Esophagus (tissue), 2 donors: ENCODE measurements around the gene LCE3A. TPM values are rescaled to one million over a fixed set of nuclear protein-coding genes. Genes with fewer than 3 reads are reported as not detected.
"Not testable (repeated sequence)": the region's sequence is repeated elsewhere in the genome, so short reads cannot be mapped to it uniquely, and the experiment has no call there.

Source experiments
- H3K27ac ChIP-seq, 2 donors: one replicate each; pipeline ENCODE4 v1.5.1; 2013; ENCODE audit warnings: low read depth in 2 of 2, mild to moderate bottlenecking in 2 of 2, inconsistent platforms in 1 of 2, low read length in 1 of 2, moderate library complexity in 1 of 2
- H3K27me3 ChIP-seq, 2 donors: one replicate each; pipeline ENCODE4 v1.6.1; 2013; ENCODE audit warnings: low read length in 2 of 2, control low read depth in 1 of 2, mild to moderate bottlenecking in 1 of 2; ENCODE audit not compliant: insufficient read depth in 2 of 2, control insufficient read depth in 1 of 2
- H3K36me3 ChIP-seq, 2 donors: one replicate each; pipeline ENCODE4 v1.6.1; 2013; ENCODE audit warnings: low read length in 1 of 2; ENCODE audit not compliant: control insufficient read depth in 2 of 2, insufficient read depth in 2 of 2
- H3K4me1 ChIP-seq, 2 donors: one replicate each; pipeline ENCODE4 v1.6.1; 2013; ENCODE audit warnings: low read length in 1 of 2; ENCODE audit not compliant: control insufficient read depth in 2 of 2, insufficient read depth in 2 of 2
- H3K4me3 ChIP-seq, 2 donors: one replicate each; pipeline ENCODE4 v1.5.1; 2013; ENCODE audit warnings: low read length in 2 of 2, mild to moderate bottlenecking in 2 of 2, low read depth in 1 of 2, moderate library complexity in 1 of 2
- H3K9me3 ChIP-seq, 2 donors: one replicate each; pipeline ENCODE4 v1.6.1; 2013; ENCODE audit warnings: mild to moderate bottlenecking in 2 of 2, low read depth in 1 of 2, low read length in 1 of 2, moderate library complexity in 1 of 2; ENCODE audit not compliant: control insufficient read depth in 2 of 2, insufficient read depth in 1 of 2
- WGBS, 2 donors: extraction: QIAGEN DNeasy Blood & Tissue Kit; methylation state at CpG; one replicate each; pipeline ENCODE4 v1.1.7; 2013; 5-methylcytosine and 5-hydroxymethylcytosine counted together
- polyA plus RNA-seq, 2 donors: library from polyadenylated mRNA; stranded (reverse); fragments of 200-250 nt; gene quantifications; one replicate each; pipeline ENCODE4 v1.2.3, GENCODE V29; 2013
- donor health status: healthy with polysubstance abuse.
- donor health status: Bipolar disorder and iron deficiency.

LCE3A gene, protein sequence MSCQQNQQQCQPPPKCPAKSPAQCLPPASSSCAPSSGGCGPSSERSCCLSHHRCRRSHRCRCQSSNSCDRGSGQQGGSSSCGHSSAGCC
- not detected for polyA plus RNA-seq

DNA sequence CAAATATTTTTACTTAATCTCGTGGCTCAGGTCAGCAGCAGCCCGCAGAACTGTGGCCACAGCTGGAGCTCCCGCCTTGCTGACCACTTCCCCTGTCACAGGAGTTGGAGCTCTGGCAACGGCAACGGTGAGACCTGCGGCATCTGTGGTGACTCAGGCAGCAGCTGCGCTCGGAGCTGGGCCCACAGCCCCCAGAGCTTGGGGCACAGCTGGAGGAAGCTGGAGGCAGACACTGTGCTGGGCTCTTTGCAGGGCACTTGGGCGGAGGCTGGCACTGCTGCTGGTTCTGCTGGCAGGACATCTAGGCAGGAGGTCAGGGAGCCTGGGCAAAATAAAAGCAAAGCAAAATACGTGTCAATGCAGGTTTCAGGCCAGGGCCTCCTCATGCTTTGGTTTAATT is at the start of gene LCE3A:
Gene LCE3A, minus strand, starts transcription at position 301 of the 400 bp plus-strand sequence. Its CDS starts 0 bp downstream, at position 301.
- Histone ChIP-seq H3K4me3 (no peak within 1 kb of the TSS), H3K4me1 (peaks cover 0 to 4% of the 10 kb centered on the region in 2 donors), H3K36me3 (no peaks in the 10 kb centered on the region), H3K27me3 (no peaks in the 10 kb centered on the region), H3K27ac (no peak within 1 kb of the TSS), H3K9me3 (no peaks in the 10 kb centered on the region)
- WGBS, 2 donors = 34 to 40% methylated on average over 10 of the region's 10 CpGs

DNA sequence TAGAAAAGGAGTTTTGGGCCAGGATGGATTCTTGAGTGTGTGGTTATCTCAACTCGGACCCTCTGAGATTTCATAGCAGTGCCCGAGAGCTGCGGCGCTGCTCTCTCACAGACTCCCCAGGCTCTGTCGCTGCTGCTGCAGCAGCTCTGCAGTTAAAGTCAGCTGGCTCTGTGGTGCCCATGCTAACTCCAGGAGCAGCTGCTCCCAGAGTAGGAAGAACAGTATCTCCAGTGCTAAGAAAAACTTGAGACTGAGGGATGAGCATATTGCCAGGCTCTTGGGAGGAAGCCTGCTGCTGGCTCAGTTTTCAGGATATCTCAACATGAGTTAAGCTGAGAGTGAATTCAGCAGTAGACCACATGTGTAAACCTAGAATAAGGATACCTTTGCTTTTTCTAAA is 44.7 kb upstream of the LCE3A start:
- H3K36me3 ChIP-seq = no peaks in the 10 kb centered on the region
- no peaks in the 10 kb centered on the region for H3K4me1 ChIP-seq
- H3K27me3 ChIP-seq = peaks cover 0 to 3% of the 10 kb centered on the region in 2 donors
- no peak overlapping the region for H3K27ac ChIP-seq
- 85 to 90% methylated on average over 5 of the region's 5 CpGs for WGBS, 2 donors
- no peak overlapping the region for H3K4me3 ChIP-seq
- no peaks in the 10 kb centered on the region for H3K9me3 ChIP-seq

DNA sequence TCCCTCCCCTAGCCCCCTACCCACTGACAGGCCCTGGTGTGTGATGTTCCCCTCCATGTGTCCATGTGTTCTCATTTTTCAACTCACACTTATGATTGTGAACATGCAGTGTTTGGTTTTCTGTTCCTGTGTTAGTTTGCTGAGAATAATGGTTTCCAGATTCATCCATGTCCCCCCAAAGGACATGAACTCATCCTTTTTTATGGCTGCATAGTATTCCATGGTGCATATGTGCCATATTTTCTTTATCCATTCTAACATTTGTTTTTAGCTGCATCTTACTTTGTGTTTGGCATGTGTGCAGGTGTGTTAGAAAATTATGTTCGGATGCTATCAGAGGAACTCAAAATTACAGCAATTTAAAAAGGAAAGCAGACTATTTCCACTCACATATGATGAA is 43.3 kb upstream of the LCE3A start:
- H3K4me3 ChIP-seq, H3K27ac ChIP-seq, H3K4me1 ChIP-seq, H3K27me3 ChIP-seq, H3K36me3 ChIP-seq, H3K9me3 ChIP-seq: not testable (repeated sequence)
- WGBS, 2 donors = 93 to 96% methylated on average over 1 of the region's 1 CpG

DNA sequence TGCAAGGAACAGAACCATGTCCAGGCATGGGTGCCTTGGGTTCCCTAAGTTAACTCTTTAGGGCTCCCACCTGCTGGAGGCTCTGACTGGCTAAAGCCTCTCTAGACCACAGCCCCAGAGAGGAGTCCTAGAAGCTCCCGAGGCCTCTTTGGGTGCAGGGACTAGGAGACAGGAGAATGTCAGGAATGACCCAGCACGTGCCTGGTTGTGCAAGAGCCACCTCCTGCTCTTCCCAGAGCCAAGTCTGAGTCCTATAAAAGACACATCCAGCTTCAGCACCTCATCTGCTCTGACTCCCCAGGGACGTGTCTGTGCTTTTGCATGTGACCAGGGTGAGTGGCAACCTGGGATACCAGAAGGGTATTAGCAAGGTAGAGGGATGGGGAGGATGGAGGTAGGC is 40.2 kb upstream of the LCE3A start, which contains the start of gene LCE2D:
Gene LCE2D, plus strand, starts transcription at position 283 of the 400 bp plus-strand sequence. CDS start 726 bp downstream, outside the sequence.
- H3K4me1 ChIP-seq = no peaks in the 10 kb centered on the region
- 69 to 73% methylated on average over 3 of the region's 3 CpGs for WGBS, 2 donors
- H3K9me3 ChIP-seq = no peaks in the 10 kb centered on the region
- no peaks in the 10 kb centered on the region for H3K36me3 ChIP-seq
- no peak within 1 kb of the TSS for H3K27ac ChIP-seq
- H3K27me3 ChIP-seq = no peaks in the 10 kb centered on the region
- H3K4me3 ChIP-seq = no peak within 1 kb of the TSS

DNA sequence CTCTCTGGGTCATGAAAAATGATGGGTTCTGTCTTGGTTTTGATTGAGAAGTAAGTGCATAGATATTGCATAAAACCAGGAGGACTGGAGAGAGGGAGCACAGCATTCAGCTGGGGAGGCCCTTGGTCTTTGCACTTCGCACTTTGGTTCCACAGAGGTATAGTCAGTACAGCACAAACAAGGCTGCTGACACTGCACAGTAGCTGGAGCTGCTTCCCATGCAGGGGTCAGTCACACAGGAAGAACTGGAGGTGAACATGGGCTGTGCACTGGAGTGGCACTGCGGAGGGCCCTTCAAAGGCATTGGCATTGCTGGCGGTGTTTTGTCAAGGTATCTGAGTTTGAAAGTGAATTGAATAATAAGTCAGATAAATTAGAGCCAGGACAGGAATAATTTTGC is 35.7 kb upstream of the LCE3A start:
- whole genome bisulfite sequencing, 2 donors = 94 to 96% methylated on average over 3 of the region's 3 CpGs
- H3K4me1 ChIP-seq = no peaks in the 10 kb centered on the region
- no peaks in the 10 kb centered on the region for H3K36me3 ChIP-seq

DNA sequence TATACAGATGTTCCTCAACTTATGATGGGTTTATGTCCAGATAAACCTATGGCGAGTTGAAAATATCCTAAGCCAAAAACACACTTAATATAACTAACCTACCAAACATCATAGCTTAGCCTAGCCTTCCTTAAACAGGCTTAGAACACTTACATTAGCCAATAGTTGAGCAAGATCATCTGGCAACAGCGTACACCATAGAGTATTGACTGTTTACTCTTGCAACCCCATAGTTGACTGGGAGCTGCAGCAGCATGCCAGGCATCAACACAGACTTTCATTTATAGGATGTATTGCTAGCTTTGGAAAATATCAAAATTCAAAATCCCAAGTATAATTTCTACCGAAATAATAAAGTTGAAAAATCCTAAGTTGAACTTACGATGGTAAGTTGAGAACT is 34.8 kb upstream of the LCE3A start:
- Histone ChIP-seq H3K27me3 (no peaks in the 10 kb centered on the region), H3K4me1 (no peaks in the 10 kb centered on the region), H3K9me3 (no peaks in the 10 kb centered on the region), H3K4me3 (no peak overlapping the region), H3K36me3 (no peaks in the 10 kb centered on the region), H3K27ac (no peak overlapping the region)
- WGBS, 2 donors = 83 to 87% methylated on average over 4 of the region's 4 CpGs

More for the DNA sequence above, 35.7 kb upstream of the LCE3A start:
- no peak overlapping the region for H3K4me3 ChIP-seq
- no peaks in the 10 kb centered on the region for H3K27me3 ChIP-seq
- no peaks in the 10 kb centered on the region for H3K9me3 ChIP-seq
- no peak overlapping the region for H3K27ac ChIP-seq

DNA sequence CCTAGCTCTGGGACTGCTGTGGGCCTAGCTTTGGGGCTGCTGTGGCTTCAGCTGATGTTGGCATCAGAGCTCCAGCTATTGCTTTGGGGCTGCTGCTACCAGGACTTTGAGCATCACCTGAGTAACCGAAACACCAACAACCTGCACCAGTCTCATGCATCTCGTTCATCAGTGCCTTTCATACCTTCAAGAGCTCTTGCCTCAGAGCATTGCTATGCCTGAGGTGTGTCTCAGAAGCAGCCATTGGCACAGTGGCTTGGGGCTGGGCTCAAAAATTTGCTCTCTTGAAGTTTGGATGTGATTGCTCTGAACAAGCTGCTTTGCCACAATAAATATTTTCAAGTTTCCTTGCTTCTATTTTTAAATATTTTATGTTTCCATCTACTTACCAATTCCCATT is 33.6 kb upstream of the LCE3A start:
- Histone ChIP-seq H3K36me3 (no peaks in the 10 kb centered on the region), H3K27ac (no peak overlapping the region), H3K4me1 (no peaks in the 10 kb centered on the region), H3K27me3 (no peaks in the 10 kb centered on the region), H3K4me3 (no peak overlapping the region), H3K9me3 (no peaks in the 10 kb centered on the region)
- 65 to 77% methylated on average over 2 of the region's 2 CpGs for whole genome bisulfite sequencing, 2 donors

DNA sequence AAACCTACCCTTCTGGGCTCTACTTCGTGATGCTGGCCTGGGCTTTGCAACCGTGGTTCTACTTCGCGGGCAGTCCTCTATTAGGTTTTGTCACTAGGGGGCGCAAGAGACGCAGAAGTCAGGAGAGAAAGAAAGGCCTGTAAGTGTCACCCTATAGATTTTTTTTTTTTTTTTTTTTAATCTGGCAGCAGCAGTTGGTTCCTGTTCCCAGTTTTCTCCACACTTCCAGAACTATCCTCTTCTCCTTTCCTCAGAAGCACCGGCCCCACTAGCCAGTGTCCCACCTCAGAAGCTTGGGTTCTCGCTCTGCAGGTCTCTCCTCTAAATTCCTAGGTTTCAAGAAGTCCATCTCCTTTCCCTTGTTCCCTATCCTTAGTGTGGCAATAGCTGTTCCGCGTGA is 31.2 kb upstream of the LCE3A start:
- H3K4me1 ChIP-seq = no peaks in the 10 kb centered on the region
- no peaks in the 10 kb centered on the region for H3K27me3 ChIP-seq
- no peak overlapping the region for H3K4me3 ChIP-seq
- H3K27ac ChIP-seq = no peak overlapping the region
- H3K36me3 ChIP-seq = no peaks in the 10 kb centered on the region
- WGBS, 2 donors = 29 to 31% methylated on average over 10 of the region's 10 CpGs
- H3K9me3 ChIP-seq = no peaks in the 10 kb centered on the region

DNA sequence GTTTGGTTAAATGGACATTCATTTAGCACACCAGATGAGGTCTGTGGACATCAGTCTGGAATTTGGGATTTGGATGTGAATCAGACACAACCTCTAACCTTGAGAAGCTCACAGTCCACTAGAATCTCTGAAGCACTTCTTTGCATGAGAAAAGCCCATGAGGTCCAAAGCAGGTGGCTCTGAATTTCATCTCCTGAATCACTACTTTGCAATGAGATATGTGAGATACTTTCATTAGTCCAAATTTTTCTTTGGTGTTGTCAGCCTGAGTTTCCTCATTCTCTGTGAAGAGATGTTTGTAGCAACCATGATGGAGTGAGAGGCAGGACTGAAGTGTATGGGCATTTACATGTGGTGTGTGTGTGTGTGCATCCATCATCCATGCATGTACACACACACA is 23.8 kb upstream of the LCE3A start:
- Histone ChIP-seq H3K4me1 (no peaks in the 10 kb centered on the region), H3K4me3 (no peak overlapping the region), H3K27me3 (no peaks in the 10 kb centered on the region)

DNA sequence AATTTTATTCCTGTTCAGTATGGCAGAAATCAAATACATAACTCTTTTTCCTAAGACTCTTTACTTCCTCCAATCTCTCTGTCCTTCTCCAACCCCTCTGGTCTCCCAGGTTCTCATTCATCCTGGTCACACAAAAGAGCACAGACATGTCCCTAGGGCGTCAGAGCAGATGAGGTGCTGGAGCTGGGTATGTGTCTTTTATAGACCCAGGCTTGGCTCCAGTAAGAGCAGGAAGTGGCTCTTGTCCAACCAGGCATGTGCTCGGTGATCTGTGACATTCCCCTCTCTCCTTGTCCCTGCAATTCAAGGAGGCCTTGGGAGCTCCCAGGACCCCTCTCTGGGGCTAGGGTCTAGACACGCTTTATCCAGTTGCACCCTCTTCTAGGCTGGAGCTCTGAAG is 22.2 kb upstream of the LCE3A start:
- no peaks in the 10 kb centered on the region for H3K4me1 ChIP-seq
- WGBS, 2 donors = 33 to 47% methylated on average over 3 of the region's 3 CpGs
- H3K27me3 ChIP-seq = no peaks in the 10 kb centered on the region
- no peaks in the 10 kb centered on the region for H3K36me3 ChIP-seq
- H3K27ac ChIP-seq = no peak overlapping the region
- no peaks in the 10 kb centered on the region for H3K9me3 ChIP-seq
- no peak overlapping the region for H3K4me3 ChIP-seq

More for the DNA sequence above, 23.8 kb upstream of the LCE3A start:
- H3K27ac ChIP-seq = no peak overlapping the region
- H3K36me3 ChIP-seq = no peaks in the 10 kb centered on the region
- no peaks in the 10 kb centered on the region for H3K9me3 ChIP-seq
